Astrocyte (in vitro differentiated cells and primary cell): ENCODE measurements around the gene BZW1.

Experiments used
- CTCF ChIP-seq: IDR thresholded peaks from 2 replicates; pipeline ENCODE4 v1.5.1; 2011; ENCODE audit warnings: low read depth, mild to moderate bottlenecking, inconsistent platforms, low read length, moderate library complexity; ENCODE audit not compliant: insufficient read depth
- EZH2 ChIP-seq: IDR thresholded peaks from 2 replicates; pipeline ENCODE4 v1.6.1; 2012; ENCODE audit warnings: mild to moderate bottlenecking, low read length, inconsistent platforms; ENCODE audit not compliant: insufficient read depth

DNA sequence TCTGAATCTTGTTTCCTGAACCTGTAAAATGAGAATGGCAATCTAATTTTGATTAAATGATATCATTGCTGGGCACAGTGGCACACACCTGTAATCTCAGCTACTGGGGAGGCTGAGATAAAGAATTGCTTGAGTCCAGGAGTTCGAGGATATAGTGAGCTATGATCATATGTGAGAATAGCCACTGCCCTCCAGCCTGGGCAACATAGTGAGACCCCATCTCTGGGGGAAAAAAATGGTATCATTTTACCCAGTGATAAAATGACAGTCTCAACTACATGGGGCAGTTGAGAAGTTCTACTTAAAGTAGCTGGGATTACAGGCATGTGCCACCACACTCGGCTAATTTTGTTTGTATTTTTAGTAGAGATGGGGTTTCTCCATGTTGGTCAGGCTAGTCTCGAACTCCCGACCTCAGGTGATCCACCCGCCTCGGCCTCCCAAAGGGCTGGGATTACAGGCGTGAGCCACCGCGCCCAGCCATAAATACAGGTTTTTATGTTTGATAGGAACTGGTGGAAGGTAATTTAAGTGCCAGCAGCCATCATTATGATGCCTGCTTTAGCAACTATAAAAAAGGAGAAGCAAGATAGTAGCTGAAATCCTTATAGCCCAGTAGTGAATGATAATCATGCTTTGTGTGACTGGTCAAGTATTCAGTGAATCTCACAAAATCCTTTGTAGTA is 17.0 kb downstream of the BZW1 start:
- no peak for TF ChIP-seq CTCF
- TF ChIP-seq EZH2: no peak
